Peyer's patch (tissue), 4 donors: ENCODE measurements around the gene P2RX7. TPM values are rescaled to one million over a fixed set of nuclear protein-coding genes. Genes with fewer than 3 reads are reported as not detected.

Experiments
- DNase-seq, 3 donors: peaks; one replicate each; pipeline ENCODE4 v3.0.0-alpha.2; 2017 to 2019
- H3K27ac ChIP-seq, 4 donors: fragments of 200-600 bp; sonication (generic); one replicate each; pipeline ENCODE4 v1.5.1; 2016 to 2019
- H3K27me3 ChIP-seq, 2 donors: fragments of 200-600 bp; sonication (generic); one replicate each; pipeline ENCODE4 v1.5.1; 2019
- H3K36me3 ChIP-seq, 3 donors: fragments of 200-600 bp; sonication (generic); one replicate each; pipeline ENCODE4 v1.5.1; 2016 to 2019
- H3K4me1 ChIP-seq, 4 donors: fragments of 200-600 bp; sonication (generic); one replicate each; pipeline ENCODE4 v1.5.1; 2016 to 2019
- H3K4me3 ChIP-seq, 4 donors: fragments of 200-600 bp; sonication (generic); 1 replicate in 3 of 4; 2 replicates in 1 of 4; pipeline ENCODE4 v1.5.1; 2016 to 2019; ENCODE audit warnings: mild to moderate bottlenecking in 1 of 4
- H3K9me3 ChIP-seq, 4 donors: fragments of 200-600 bp; sonication (generic); one replicate each; pipeline ENCODE4 v1.5.1; 2016 to 2019; ENCODE audit warnings: mild to moderate bottlenecking in 1 of 4
- CTCF ChIP-seq, 6 experiments: fragments of 450-650 bp in 4 of 6; fragments of 200-600 bp in 2 of 6; sonication (generic) in 1 of 6; IDR thresholded peaks; one replicate each; pipeline ENCODE4 v1.5.1; 2017 to 2019; ENCODE audit warnings: antibody characterized with exemption in 6 of 6, mild to moderate bottlenecking in 3 of 6, moderate library complexity in 1 of 6
- POLR2A ChIP-seq, 2 donors: fragments of 450-650 bp; IDR thresholded peaks; one replicate each; pipeline ENCODE4 v1.5.1; 2017; ENCODE audit warnings: antibody characterized with exemption in 2 of 2, mild to moderate bottlenecking in 2 of 2, moderate library complexity in 2 of 2
- total RNA-seq, 4 donors: library from RNA; depleted of rRNA; stranded (reverse); fragments of >200 nt; gene quantifications; one replicate each; pipeline ENCODE4 v1.1.0, GENCODE V29; 2016

The P2RX7 gene
- total RNA-seq, 4 donors from 2014 or later: 1.0 to 9.1 (median 1.7) TPM; not detected in 1

GRCh38 chr12:121123488-121123887 is 9.2 kb upstream of the P2RX7 start:
- H3K4me3 ChIP-seq: no peak overlapping the region
- H3K36me3 ChIP-seq: no peaks in the 10 kb centered on the region
- H3K27ac ChIP-seq: no peak overlapping the region
- DNase-seq: no peak
- peaks cover 0 to 3% (median 0%) of the 10 kb centered on the region in 4 donors for H3K4me1 ChIP-seq
- H3K9me3 ChIP-seq: no peaks in the 10 kb centered on the region
- no peak for TF ChIP-seq POLR2A (IDR thresholded peaks at IDR 0.05)
- no peak for TF ChIP-seq CTCF (IDR thresholded peaks at IDR 0.05)
- H3K27me3 ChIP-seq: no peaks in the 10 kb centered on the region

- peaks cover 0 to 8% (median 1%) of the 10 kb centered on the region in 4 donors for H3K4me1 ChIP-seq
- no peak overlapping the region for H3K27ac ChIP-seq
- TF ChIP-seq POLR2A (IDR thresholded peaks at IDR 0.05): no peak
- TF ChIP-seq CTCF (IDR thresholded peaks at IDR 0.05): no peak
- H3K9me3 ChIP-seq: no peaks in the 10 kb centered on the region
- H3K4me3 ChIP-seq: no peak overlapping the region
- no peaks in the 10 kb centered on the region for H3K27me3 ChIP-seq
- H3K36me3 ChIP-seq: no peaks in the 10 kb centered on the region
- DNase-seq: no peak
Measured at GRCh38 chr12:121124402-121125109, 8.1 kb upstream of the P2RX7 start.

GRCh38 chr12:121127501-121127900 is 5.2 kb upstream of the P2RX7 start:
- no peak for TF ChIP-seq POLR2A (IDR thresholded peaks at IDR 0.05)
- no peak for TF ChIP-seq CTCF (IDR thresholded peaks at IDR 0.05)
- peaks cover 0 to 8% (median 5%) of the 10 kb centered on the region in 4 donors for H3K4me1 ChIP-seq
- no peaks in the 10 kb centered on the region for H3K27me3 ChIP-seq
- no peak overlapping the region for H3K4me3 ChIP-seq
- no peaks in the 10 kb centered on the region for H3K36me3 ChIP-seq
- H3K9me3 ChIP-seq: no peaks in the 10 kb centered on the region
- no peak overlapping the region for H3K27ac ChIP-seq
- DNase-seq: no peak

- no peak for TF ChIP-seq POLR2A (IDR thresholded peaks at IDR 0.05)
- H3K27ac ChIP-seq: peak overlapping the region; percentile 37 to 80 (median 65)
- no peaks in the 10 kb centered on the region for H3K9me3 ChIP-seq
- H3K4me3 ChIP-seq: peak overlapping the region in 3 of 4 donors; percentile 14 to 29 (median 20)
- peaks cover 0 to 12% (median 6%) of the 10 kb centered on the region in 4 donors for H3K4me1 ChIP-seq
- DNase-seq: peak; percentile 65 to 93 (median 90)
- no peaks in the 10 kb centered on the region for H3K27me3 ChIP-seq
- H3K36me3 ChIP-seq: no peaks in the 10 kb centered on the region
Measured at GRCh38 chr12:121128908-121129810, 3.5 kb upstream of the P2RX7 start.

GRCh38 chr12:121129811-121130147 is 2.9 kb upstream of the P2RX7 start:
- DNase-seq: no peak
- TF ChIP-seq CTCF (IDR thresholded peaks at IDR 0.05): no peak
- TF ChIP-seq POLR2A (IDR thresholded peaks at IDR 0.05): no peak
- peak overlapping the region; percentile 37 to 80 (median 65) for H3K27ac ChIP-seq

More at GRCh38 chr12:121129811-121130147, 2.9 kb upstream of the P2RX7 start:
- peak overlapping the region in 1 of 4 donors; percentile 20 for H3K4me3 ChIP-seq
- H3K27me3 ChIP-seq: no peaks in the 10 kb centered on the region
- no peaks in the 10 kb centered on the region for H3K9me3 ChIP-seq
- H3K36me3 ChIP-seq: no peaks in the 10 kb centered on the region
- H3K4me1 ChIP-seq: peaks cover 0 to 16% (median 6%) of the 10 kb centered on the region in 4 donors
